HCT116 (cell line): ENCODE data around the gene MYLK. TPM values are rescaled to one million over a fixed set of nuclear protein-coding genes. Genes with fewer than 3 reads are reported as not detected.

ENCODE experiments used
- ATAC-seq: fragments of 200-7000 bp; cut with Tn5 transposase; 2 replicates; pipeline ENCODE4 v1.9.1; 2020; ENCODE audit warnings: mild to moderate bottlenecking, moderate library complexity
- BruUV-seq: library from RNA; stranded (reverse); fragments of 400-500 nt; replicated peaks from 2 replicates; lab custom pipeline; 2021; lab: Mats Ljungman, UMichigan
- CTCF ChIA-PET: fragments of 300-600 bp; sonication (Branson Sonifier 250); formaldehyde crosslinking; loops from one replicate; lab custom pipeline; 2021; ENCODE audit warnings: antibody characterized with exemption; lab: Charles Lee
- POLR2A ChIA-PET: fragments of 300-600, 350-600 bp; sonication (Branson Sonifier 250); formaldehyde crosslinking; loops from one replicate; lab custom pipeline; 2021; ENCODE audit warnings: antibody characterized with exemption; lab: Charles Lee
- RAD21 ChIA-PET, 2 experiments: fragments of 300-600 bp; sonication (Branson Sonifier 250); formaldehyde crosslinking; loops; one replicate each; lab custom pipeline; 2023; ENCODE audit warnings: low total read pairs in 2 of 2; ENCODE audit not compliant: uncharacterized antibody in 2 of 2, unreplicated experiment in 2 of 2, low non-redundant PET in 1 of 2; lab: Charles Lee
- DNase-seq: peaks from one replicate; pipeline ENCODE4 v3.0.0-alpha.2; 2010; ENCODE audit warnings: low read depth, low spot score
- H2AFZ ChIP-seq: fragments of 200-600 bp; shearing (Covaris generic), sonication (generic); 2 replicates; pipeline ENCODE4 v1.6.1; 2017; ENCODE audit warnings: low read depth, mixed run types, mixed read lengths, antibody characterized with exemption, low read length; ENCODE audit not compliant: poor library complexity, severe bottlenecking
- H3K27ac ChIP-seq: 2 replicates; pipeline ENCODE4 v1.5.1; 2012; ENCODE audit warnings: low read depth, low read length
- H3K27me3 ChIP-seq: fragments of 200-600 bp; sonication (generic); 2 replicates; pipeline ENCODE4 v1.6.1; 2016; ENCODE audit warnings: mixed run types, low read length, mixed read lengths; ENCODE audit not compliant: insufficient read depth
- H3K36me3 ChIP-seq, 2 experiments: fragments of 200-500 bp in 1 of 2; fragments of 200-600 bp in 1 of 2; sonication (Bioruptor generic) in 1 of 2; sonication (generic) in 1 of 2; 2 replicates each; pipeline versions ENCODE4 v1.5.1 to v1.6.1; 2014 to 2016; ENCODE audit warnings: low read length in 2 of 2, inconsistent platforms in 1 of 2, mixed read lengths in 1 of 2, mixed run types in 1 of 2; ENCODE audit not compliant: insufficient read depth in 2 of 2, control insufficient read depth in 1 of 2
- H3K4me1 ChIP-seq, 2 experiments: fragments of 200-600 bp in 1 of 2; sonication (generic) in 1 of 2; 2 replicates each; pipeline versions ENCODE4 v1.5.1 to v1.6.1; 2012 to 2017; ENCODE audit warnings: low read length in 2 of 2, inconsistent platforms in 1 of 2, mild to moderate bottlenecking in 1 of 2, mixed read lengths in 1 of 2, mixed run types in 1 of 2, moderate library complexity in 1 of 2; ENCODE audit not compliant: insufficient read depth in 2 of 2, control insufficient read depth in 1 of 2
- H3K4me2 ChIP-seq: fragments of 200-600 bp; sonication (generic); 2 replicates; pipeline ENCODE4 v1.6.1; 2017; ENCODE audit warnings: mixed run types, low read length, mixed read lengths
- H3K4me3 ChIP-seq, 2 experiments: fragments of 200-600 bp in 1 of 2; sonication (generic) in 1 of 2; replicated peaks in 1 of 2; 2 replicates each; pipeline ENCODE4 v1.5.1; 2011 to 2016; ENCODE audit warnings: low read length in 2 of 2, control low read depth in 1 of 2, low read depth in 1 of 2, mild to moderate bottlenecking in 1 of 2, mixed read lengths in 1 of 2, mixed run types in 1 of 2
- H3K79me2 ChIP-seq: fragments of 200-600 bp; sonication (generic); 2 replicates; pipeline ENCODE4 v1.6.1; 2017; ENCODE audit warnings: mild to moderate bottlenecking, mixed run types, low read length, moderate library complexity, mixed read lengths; ENCODE audit not compliant: insufficient read depth
- H3K9ac ChIP-seq: fragments of 200-600 bp; sonication (generic); 2 replicates; pipeline ENCODE4 v1.6.1; 2016; ENCODE audit warnings: low read length, mixed read lengths
- H3K9me2 ChIP-seq: fragments of 200-600 bp; sonication (generic), shearing (Covaris generic); 2 replicates; pipeline ENCODE4 v1.6.1; 2017; ENCODE audit warnings: mixed run types, mild to moderate bottlenecking, moderate library complexity; ENCODE audit not compliant: insufficient read depth
- H3K9me3 ChIP-seq, 2 experiments: fragments of 200-500 bp in 1 of 2; fragments of 200-600 bp in 1 of 2; sonication (Bioruptor generic) in 1 of 2; sonication (generic) in 1 of 2; 2 replicates each; pipeline ENCODE4 v1.6.1; 2014 to 2017; ENCODE audit warnings: low read length in 2 of 2, mixed read lengths in 2 of 2, inconsistent platforms in 1 of 2, low read depth in 1 of 2, mild to moderate bottlenecking in 1 of 2, mixed run types in 1 of 2, moderate library complexity in 1 of 2; ENCODE audit not compliant: control insufficient read depth in 1 of 2, insufficient read depth in 1 of 2
- H4K20me1 ChIP-seq: fragments of 200-600 bp; sonication (generic), shearing (Covaris generic); 2 replicates; pipeline ENCODE4 v1.6.1; 2017; ENCODE audit warnings: mixed run types, mild to moderate bottlenecking, moderate library complexity; ENCODE audit not compliant: insufficient read depth
- CTCF ChIP-seq, 3 experiments: fragments of 200-600 bp in 1 of 3; sonication (generic) in 1 of 3; IDR thresholded peaks in 2 of 3; conservative IDR thresholded peaks in 1 of 3; 2 replicates each; pipeline ENCODE4 v1.5.1; 2012 to 2017; ENCODE audit warnings: low read depth in 2 of 3, low read length in 2 of 3, antibody characterized with exemption in 1 of 3, borderline replicate concordance in 1 of 3, control low read depth in 1 of 3, mild to moderate bottlenecking in 1 of 3, mixed read lengths in 1 of 3, mixed run types in 1 of 3, moderate library complexity in 1 of 3; ENCODE audit not compliant: insufficient read depth in 1 of 3
- EGR1 ChIP-seq: IDR thresholded peaks from 2 replicates; pipeline ENCODE4 v1.6.1; 2012; ENCODE audit warnings: low read depth
- EZH2 ChIP-seq: fragments of 200-600 bp; sonication (generic); IDR thresholded peaks from 2 replicates; pipeline ENCODE4 v1.6.1; 2017; ENCODE audit warnings: antibody characterized with exemption, mixed run types
- MAX ChIP-seq: IDR thresholded peaks from 2 replicates; pipeline ENCODE4 v1.6.1; 2012
- POLR2A ChIP-seq: IDR thresholded peaks from 2 replicates; pipeline ENCODE4 v1.7.0; 2011; ENCODE audit warnings: borderline replicate concordance; ENCODE audit not compliant: insufficient read depth, insufficient read length; ENCODE audit errors: extremely low read depth
- POLR2AphosphoS5 ChIP-seq: IDR thresholded peaks from 2 replicates; pipeline ENCODE4 v1.6.1; 2011; ENCODE audit warnings: mild to moderate bottlenecking, low read depth, low read length, moderate library complexity
- RAD21 ChIP-seq: IDR thresholded peaks from 2 replicates; pipeline ENCODE4 v1.6.1; 2012; ENCODE audit warnings: low read depth, mild to moderate bottlenecking
- SIN3A ChIP-seq: IDR thresholded peaks from 2 replicates; pipeline ENCODE4 v1.6.1; 2012; ENCODE audit warnings: low read depth
- SP1 ChIP-seq: IDR thresholded peaks from 2 replicates; pipeline ENCODE4 v1.6.1; 2012; ENCODE audit warnings: low read depth
- SRF ChIP-seq: IDR thresholded peaks from 2 replicates; pipeline ENCODE4 v1.6.1; 2012; ENCODE audit warnings: low read depth
- TCF7L2 ChIP-seq: IDR thresholded peaks from 2 replicates; pipeline ENCODE4 v1.7.0; 2011; ENCODE audit warnings: borderline replicate concordance, inconsistent platforms; ENCODE audit not compliant: insufficient read depth, insufficient read length; ENCODE audit errors: extremely low read depth
- ZFX ChIP-seq: fragments of 450-650 bp; IDR thresholded peaks from 2 replicates; pipeline ENCODE4 v1.6.1; 2017
- ZNF274 ChIP-seq: fragments of 200-500 bp; sonication (Bioruptor generic); IDR thresholded peaks from 2 replicates; pipeline ENCODE4 v1.6.1; 2014; ENCODE audit warnings: mild to moderate bottlenecking, low read depth, low read length, inconsistent platforms
- intact Hi-C: fragments of 100-400 bp; cut with micrococcal nuclease; formaldehyde crosslinking; loops from 2 replicates; pipeline ENCODE4 v1.10.0; 2022
- total RNA-seq: library from RNA; stranded (reverse); gene quantifications from one replicate; pipeline ENCODE4 v1.2.1, GENCODE V29; 2021; ENCODE audit not compliant: unreplicated experiment

MYLK gene
- total RNA-seq, 1 experiment from 2014 or later, result 3.8 TPM

GRCh38 chr3:123880998-123881561, 3.1 kb downstream of the MYLK start:
- DNase-seq (peak; percentile 15), ATAC-seq (no peak)
- POLR2A ChIA-PET, result no interaction called here
- Histone ChIP-seq H3K9me2 (no peaks in the 10 kb centered on the region), H3K4me3 (no peak overlapping the region), H3K9ac (no peak overlapping the region), H3K36me3 (no peaks in the 10 kb centered on the region), H3K4me2 (no peak overlapping the region), H3K4me1 (peaks cover 2 to 11% of the 10 kb centered on the region in 2 experiments; a peak in 3 of 4 replicates), H3K79me2 (no peaks in the 10 kb centered on the region), H3K9me3 (no peaks in the 10 kb centered on the region), H3K27ac (no peak overlapping the region), H4K20me1 (no peaks in the 10 kb centered on the region), H2AFZ (no peak overlapping the region), H3K27me3 (no peaks in the 10 kb centered on the region)
- BruUV-seq, result no TSS peak
- CTCF ChIA-PET, result no interaction called here
- RAD21 ChIA-PET, result no interaction called here
- intact Hi-C loops, result no loop called here
- TF ChIP-seq ZNF274, result no peak
- TF ChIP-seq TCF7L2, result no peak
- no peak for TF ChIP-seq ZFX
- no peak for TF ChIP-seq POLR2AphosphoS5
- TF ChIP-seq RAD21, result peak; percentile 39
- peak; percentile 30 to 70 (median 70); a peak in 5 of 6 replicates for TF ChIP-seq CTCF (IDR thresholded peaks at IDR 0.05 in 2 of 3, conservative IDR thresholded peaks at IDR 0.05 in 1 of 3; ENCODE audit: borderline replicate concordance in 1 of 3, insufficient read depth in 1 of 3, low read depth in 2 of 3, low read length in 2 of 3)

- no peak overlapping the region for H3K27ac ChIP-seq
- BruUV-seq, result no TSS peak
- H3K4me2 ChIP-seq, result no peak overlapping the region
- intact Hi-C loops, result loop anchor here (5.0 kb wide), 1 partner anchor 227 kb away; no protein-coding TSS in a partner anchor
- CTCF ChIA-PET, result no interaction called here
- H3K79me2 ChIP-seq, result no peaks in the 10 kb centered on the region
- H3K9me3 ChIP-seq, result no peaks in the 10 kb centered on the region
- no peak overlapping the region for H3K4me3 ChIP-seq
- DNase-seq, result no peak
- no peak overlapping the region for H2AFZ ChIP-seq
- H4K20me1 ChIP-seq, result no peaks in the 10 kb centered on the region
- no peaks in the 10 kb centered on the region for H3K27me3 ChIP-seq
- RAD21 ChIA-PET, result interaction anchor here in 1 of 2 experiments (1.0 kb wide), 1 partner anchor 129 kb away, joined by 3 read pairs; no protein-coding TSS in a partner anchor
- POLR2A ChIA-PET, result no interaction called here
- peaks cover 2 to 5% of the 10 kb centered on the region in 2 experiments; a peak in 3 of 4 replicates for H3K4me1 ChIP-seq
- H3K9ac ChIP-seq, result no peak overlapping the region
- no peaks in the 10 kb centered on the region for H3K36me3 ChIP-seq
- no peaks in the 10 kb centered on the region for H3K9me2 ChIP-seq
- ATAC-seq, result no peak
- no peak for TF ChIP-seq RAD21
- TF ChIP-seq SRF, result no peak
- no peak for TF ChIP-seq MAX
- no peak for TF ChIP-seq SP1
- TF ChIP-seq POLR2AphosphoS5, result no peak
- no peak for TF ChIP-seq EZH2
- TF ChIP-seq POLR2A, result no peak
- TF ChIP-seq CTCF (IDR thresholded peaks at IDR 0.05 in 2 of 3, conservative IDR thresholded peaks at IDR 0.05 in 1 of 3; ENCODE audit: borderline replicate concordance in 1 of 3, insufficient read depth in 1 of 3, low read depth in 2 of 3, low read length in 2 of 3), result no peak
- TF ChIP-seq SIN3A, result no peak
- TF ChIP-seq EGR1, result no peak
- TF ChIP-seq, all 23 proteins: peak for 0
Measured at GRCh38 chr3:123878807-123879206, 5.3 kb downstream of the MYLK start.
